GM10266 (cell line): ENCODE results near the gene ENGASE.
A peak's percentile ranks its signal among the peaks of the same experiment; 100 is the strongest.
"Not testable (repeated sequence)": the region's sequence is repeated elsewhere in the genome, so short reads cannot be mapped to it uniquely, and the experiment has no call there.

ENCODE experiments used
- DNase-seq: peaks from one replicate; pipeline ENCODE4 v3.0.0; 2012; ENCODE audit errors: extremely low spot score
- CTCF ChIP-seq: IDR thresholded peaks from 2 replicates; pipeline ENCODE4 v1.5.1; 2012; ENCODE audit warnings: mild to moderate bottlenecking, low read depth; ENCODE audit not compliant: control insufficient read depth, insufficient read depth; ENCODE audit errors: missing control alignments

The ENGASE gene

GRCh38 chr17:79028496-79029326 is 45.9 kb upstream of the ENGASE start:
- no peak for TF ChIP-seq CTCF
- DNase-seq = peak; percentile 9

- TF ChIP-seq CTCF = no peak
- DNase-seq = peak; percentile 12
Observed at GRCh38 chr17:79029327-79030009, 45.2 kb upstream of the ENGASE start.

GRCh38 chr17:79030636-79031035 is 44.0 kb upstream of the ENGASE start:
- DNase-seq = not testable (repeated sequence)

GRCh38 chr17:79031996-79032875 is 42.4 kb upstream of the ENGASE start:
- TF ChIP-seq CTCF = no peak

GRCh38 chr17:79033046-79033616 is 41.5 kb upstream of the ENGASE start:
- no peak for TF ChIP-seq CTCF
- no peak for DNase-seq

More at GRCh38 chr17:79031996-79032875, 42.4 kb upstream of the ENGASE start:
- DNase-seq = peak; percentile 7

GRCh38 chr17:79033741-79034501 is 40.7 kb upstream of the ENGASE start:
- peak; percentile 1 for DNase-seq
- no peak for TF ChIP-seq CTCF
